ENCODE measurements around the gene CDH1.

The CDH1 gene

DNA sequence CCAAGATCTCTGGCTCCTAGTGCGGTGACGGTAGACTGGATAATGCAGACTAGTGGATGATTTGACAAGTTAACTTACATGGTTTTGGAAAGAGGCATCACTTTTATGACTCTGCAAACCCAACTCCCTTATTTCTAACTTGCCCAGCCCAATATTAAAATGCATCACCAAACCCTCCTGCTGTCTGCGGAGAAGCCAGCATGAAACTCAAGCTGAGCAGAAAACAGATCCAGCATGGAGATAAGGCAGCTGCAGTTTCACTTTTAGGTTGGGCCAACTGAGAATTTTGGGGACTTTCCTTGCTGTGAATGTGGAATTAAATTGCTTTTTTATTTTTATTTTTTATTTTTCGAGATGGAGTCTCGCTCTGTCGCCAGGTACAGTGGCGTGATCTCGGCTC lies 27.8 kb downstream of the CDH1 start:
- Histone ChIP-seq H3K27ac (no peak overlapping the region), H3K4me3 (ENCODE audit: low read depth, low read length) (no peak overlapping the region)
- no peak for DNase-seq

DNA sequence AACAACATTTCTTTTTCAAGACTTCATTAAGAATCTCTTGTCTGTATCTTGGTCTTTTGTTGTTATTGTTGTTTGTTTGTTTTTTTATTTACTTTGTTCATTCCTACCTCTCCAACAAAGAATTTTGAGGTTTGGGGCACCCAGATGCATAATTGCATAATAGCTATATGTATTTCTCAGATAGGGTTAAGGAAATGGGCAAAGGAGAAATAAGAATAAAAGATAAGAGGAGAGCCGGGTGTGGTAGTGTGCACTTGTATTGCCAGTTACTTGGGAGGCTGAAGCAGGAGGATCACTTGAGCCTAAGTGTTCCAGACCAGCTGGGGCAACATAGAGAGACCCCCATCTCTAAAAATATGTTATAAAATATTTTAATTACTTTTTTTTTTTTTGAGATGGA lies 30.5 kb downstream of the CDH1 start:
- TF ChIP-seq, protein P1, sequence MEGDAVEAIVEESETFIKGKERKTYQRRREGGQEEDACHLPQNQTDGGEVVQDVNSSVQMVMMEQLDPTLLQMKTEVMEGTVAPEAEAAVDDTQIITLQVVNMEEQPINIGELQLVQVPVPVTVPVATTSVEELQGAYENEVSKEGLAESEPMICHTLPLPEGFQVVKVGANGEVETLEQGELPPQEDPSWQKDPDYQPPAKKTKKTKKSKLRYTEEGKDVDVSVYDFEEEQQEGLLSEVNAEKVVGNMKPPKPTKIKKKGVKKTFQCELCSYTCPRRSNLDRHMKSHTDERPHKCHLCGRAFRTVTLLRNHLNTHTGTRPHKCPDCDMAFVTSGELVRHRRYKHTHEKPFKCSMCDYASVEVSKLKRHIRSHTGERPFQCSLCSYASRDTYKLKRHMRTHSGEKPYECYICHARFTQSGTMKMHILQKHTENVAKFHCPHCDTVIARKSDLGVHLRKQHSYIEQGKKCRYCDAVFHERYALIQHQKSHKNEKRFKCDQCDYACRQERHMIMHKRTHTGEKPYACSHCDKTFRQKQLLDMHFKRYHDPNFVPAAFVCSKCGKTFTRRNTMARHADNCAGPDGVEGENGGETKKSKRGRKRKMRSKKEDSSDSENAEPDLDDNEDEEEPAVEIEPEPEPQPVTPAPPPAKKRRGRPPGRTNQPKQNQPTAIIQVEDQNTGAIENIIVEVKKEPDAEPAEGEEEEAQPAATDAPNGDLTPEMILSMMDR (IDR thresholded peaks at IDR 0.05; ENCODE audit: low read depth, low read length) = no peak
- Histone ChIP-seq H3K9me3 (ENCODE audit: severe bottlenecking) (no peaks in the 10 kb centered on the region), H3K4me3 (ENCODE audit: low read depth, low read length) (no peak overlapping the region), H3K27ac (no peak overlapping the region), H3K27me3 (ENCODE audit: insufficient read depth, low read depth, severe bottlenecking) (no peaks in the 10 kb centered on the region), H3K36me3 (no peaks in the 10 kb centered on the region)
- no peak for DNase-seq

More for the DNA sequence above, 27.8 kb downstream of the CDH1 start:
- TF ChIP-seq, protein P1 (IDR thresholded peaks at IDR 0.05; ENCODE audit: low read depth, low read length) = no peak
- Histone ChIP-seq H3K27me3 (ENCODE audit: insufficient read depth, low read depth, severe bottlenecking) (no peaks in the 10 kb centered on the region), H3K36me3 (no peaks in the 10 kb centered on the region), H3K9me3 (ENCODE audit: severe bottlenecking) (no peaks in the 10 kb centered on the region)

DNA sequence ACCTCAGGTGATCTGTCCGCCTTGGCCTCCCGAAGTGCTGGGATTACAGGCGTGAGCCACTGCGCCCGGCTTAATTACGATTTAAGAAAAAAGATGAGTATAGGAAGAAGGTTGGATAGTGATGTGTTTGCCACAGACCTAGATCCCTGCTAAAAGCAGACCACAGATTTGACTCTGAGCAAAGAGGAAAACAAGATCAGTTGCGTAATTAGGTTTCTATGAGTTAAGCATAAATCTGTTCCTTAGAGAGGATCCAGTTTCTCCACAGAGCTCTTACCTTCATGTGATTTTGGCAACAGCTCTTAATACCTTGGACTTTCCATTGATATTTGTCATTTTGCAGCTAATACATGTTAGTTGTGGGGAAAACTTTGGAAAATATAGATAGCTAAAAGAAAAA lies 31.1 kb downstream of the CDH1 start:
- no peak for DNase-seq
- H3K4me3 ChIP-seq (ENCODE audit: low read depth, low read length) = no peak overlapping the region
- H3K9me3 ChIP-seq (ENCODE audit: severe bottlenecking) = no peaks in the 10 kb centered on the region
- H3K36me3 ChIP-seq = no peaks in the 10 kb centered on the region
- H3K27me3 ChIP-seq (ENCODE audit: insufficient read depth, low read depth, severe bottlenecking) = no peaks in the 10 kb centered on the region
- TF ChIP-seq, protein P1 (IDR thresholded peaks at IDR 0.05; ENCODE audit: low read depth, low read length) = no peak
- H3K27ac ChIP-seq = no peak overlapping the region

DNA sequence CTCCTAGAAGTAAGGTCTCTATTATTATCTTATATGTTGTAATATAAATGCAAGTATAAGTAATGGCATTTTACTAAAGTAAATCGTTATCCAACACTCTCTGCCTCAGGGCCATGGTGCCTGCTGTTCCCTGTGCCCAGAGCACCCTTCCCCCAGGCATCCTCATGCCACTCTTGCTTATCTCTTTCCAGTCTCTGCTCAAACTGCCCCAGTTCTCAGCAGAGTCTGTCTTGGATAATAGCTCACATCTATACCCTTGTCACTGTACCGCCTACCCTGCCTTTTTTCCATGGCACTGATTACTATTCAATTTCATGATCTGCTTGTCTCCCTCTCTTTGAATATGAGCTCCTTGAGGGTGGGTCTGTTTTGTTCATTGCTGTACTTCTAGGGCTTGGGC lies 31.7 kb downstream of the CDH1 start:
- TF ChIP-seq, protein P1 (IDR thresholded peaks at IDR 0.05; ENCODE audit: low read depth, low read length) = no peak
- H3K27me3 ChIP-seq (ENCODE audit: insufficient read depth, low read depth, severe bottlenecking) = no peaks in the 10 kb centered on the region
- DNase-seq = no peak
- no peak overlapping the region for H3K27ac ChIP-seq
- no peak overlapping the region for H3K4me3 ChIP-seq (ENCODE audit: low read depth, low read length)
- peaks cover 2% of the 10 kb centered on the region for H3K9me3 ChIP-seq (ENCODE audit: severe bottlenecking)
- no peaks in the 10 kb centered on the region for H3K36me3 ChIP-seq

DNA sequence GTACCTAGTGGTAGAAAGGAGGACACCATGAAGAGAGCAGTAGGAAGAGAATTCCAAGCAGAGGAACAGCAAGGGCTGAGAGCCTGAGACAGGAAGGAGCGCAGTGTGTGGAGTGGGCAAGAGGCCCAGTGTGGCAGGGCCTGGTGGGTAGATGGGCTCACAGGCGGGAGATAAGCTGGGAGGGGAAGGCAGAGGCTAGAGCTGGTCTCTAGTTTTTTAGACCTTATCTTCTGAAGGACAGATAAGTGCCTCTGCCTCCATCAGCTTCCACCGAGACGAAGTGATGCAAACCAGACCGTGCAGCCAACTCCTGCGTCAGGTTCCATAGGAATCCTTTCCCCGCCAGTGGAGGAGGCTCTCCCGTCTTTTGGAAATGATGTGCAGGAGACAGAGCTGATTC lies 33.6 kb downstream of the CDH1 start:
- H3K36me3 ChIP-seq = no peaks in the 10 kb centered on the region
- TF ChIP-seq, protein P1 (IDR thresholded peaks at IDR 0.05; ENCODE audit: low read depth, low read length) = no peak
- no peak overlapping the region for H3K4me3 ChIP-seq (ENCODE audit: low read depth, low read length)
- H3K27me3 ChIP-seq (ENCODE audit: insufficient read depth, low read depth, severe bottlenecking) = no peaks in the 10 kb centered on the region
- peaks cover 5% of the 10 kb centered on the region for H3K9me3 ChIP-seq (ENCODE audit: severe bottlenecking)
- no peak overlapping the region for H3K27ac ChIP-seq
- DNase-seq = no peak

DNA sequence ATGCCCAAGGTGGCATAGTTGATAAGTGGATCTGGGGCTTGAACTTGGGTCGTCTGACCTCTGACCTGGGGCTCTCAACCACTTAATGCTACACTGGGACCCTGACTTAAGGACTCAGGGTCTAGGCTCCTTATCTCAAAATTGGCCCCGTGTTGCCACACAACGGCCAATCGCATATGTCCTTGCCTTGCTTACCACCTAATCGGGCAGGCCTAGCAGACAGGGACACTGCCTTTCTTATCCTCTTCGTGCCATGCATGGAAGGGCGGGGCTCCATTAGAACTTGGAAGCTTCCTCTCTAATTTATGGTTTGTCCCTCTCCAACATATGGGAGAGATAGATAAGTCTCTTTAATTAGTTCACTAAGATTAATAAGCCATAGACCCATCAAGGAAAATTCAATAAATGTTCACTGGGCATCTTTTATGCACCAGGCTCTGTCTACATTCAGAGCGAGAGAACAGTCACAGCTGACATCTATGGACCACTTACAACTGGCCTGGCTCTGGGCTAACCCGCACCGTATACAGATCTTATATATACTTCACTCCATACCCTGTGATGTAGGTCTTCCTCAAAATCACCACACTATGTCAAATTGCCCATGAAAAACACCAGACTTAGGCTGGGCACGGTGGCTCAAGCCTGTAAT lies 35.1 kb downstream of the CDH1 start:
- Histone ChIP-seq H3K27ac (no peak overlapping the region), H3K27me3 (ENCODE audit: insufficient read depth, low read depth, severe bottlenecking) (no peaks in the 10 kb centered on the region), H3K36me3 (no peaks in the 10 kb centered on the region), H3K4me3 (ENCODE audit: low read depth, low read length) (no peak overlapping the region), H3K9me3 (ENCODE audit: severe bottlenecking) (peaks cover 5% of the 10 kb centered on the region)
- TF ChIP-seq, protein P1 (IDR thresholded peaks at IDR 0.05; ENCODE audit: low read depth, low read length) = no peak
- no peak for DNase-seq
